NCI-H345 treated with DMSO at 0.1 percent for 48 hours (cell line): ENCODE measurements around the gene IRAK1BP1.
"Not testable (repeated sequence)": the region's sequence is repeated elsewhere in the genome, so short reads cannot be mapped to it uniquely, and the experiment has no call there.

Experiments used
- DNase-seq: peaks from one replicate; lab custom pipeline; 2025; ENCODE audit not compliant: unreplicated experiment; lab: John Stamatoyannopoulos, UW

Gene IRAK1BP1

DNA sequence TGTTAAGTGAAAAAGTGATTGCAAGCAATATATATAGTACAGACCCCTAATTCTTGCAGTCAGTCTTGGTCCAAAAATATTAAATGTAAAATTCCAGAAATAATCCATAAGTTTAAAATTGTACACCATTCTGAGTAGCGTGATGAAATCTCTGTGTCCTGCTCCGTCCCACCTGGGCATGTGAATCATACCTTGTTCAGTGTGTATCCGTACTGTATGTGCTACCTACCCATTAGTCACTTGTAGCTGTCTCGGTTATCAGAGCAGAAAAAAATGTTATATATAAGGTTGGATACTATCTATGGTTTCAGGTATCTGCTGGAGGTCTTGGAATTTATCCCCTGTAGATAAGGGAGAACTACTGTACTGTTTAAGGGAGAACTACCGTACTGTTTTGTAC lies 16.3 kb downstream of the IRAK1BP1 start:
- no peak for DNase-seq

DNA sequence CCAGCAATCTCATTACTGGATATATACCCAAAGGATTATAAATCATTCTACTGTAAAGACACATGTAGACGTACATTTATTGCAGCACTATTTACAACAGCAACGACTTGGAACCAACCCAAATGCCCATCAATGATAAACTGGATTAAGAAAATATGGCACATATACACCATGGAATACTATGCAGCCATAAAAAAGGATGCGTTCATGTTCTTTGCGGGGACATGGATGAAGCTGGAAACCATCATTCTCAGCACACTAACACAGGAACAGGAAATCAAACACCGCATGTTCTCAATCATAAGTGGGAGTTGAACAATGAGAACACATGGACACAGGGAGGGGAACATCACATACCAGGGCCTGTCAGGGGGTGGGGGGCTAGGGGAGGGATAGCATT lies 22.6 kb downstream of the IRAK1BP1 start:
- not testable (repeated sequence) for DNase-seq

DNA sequence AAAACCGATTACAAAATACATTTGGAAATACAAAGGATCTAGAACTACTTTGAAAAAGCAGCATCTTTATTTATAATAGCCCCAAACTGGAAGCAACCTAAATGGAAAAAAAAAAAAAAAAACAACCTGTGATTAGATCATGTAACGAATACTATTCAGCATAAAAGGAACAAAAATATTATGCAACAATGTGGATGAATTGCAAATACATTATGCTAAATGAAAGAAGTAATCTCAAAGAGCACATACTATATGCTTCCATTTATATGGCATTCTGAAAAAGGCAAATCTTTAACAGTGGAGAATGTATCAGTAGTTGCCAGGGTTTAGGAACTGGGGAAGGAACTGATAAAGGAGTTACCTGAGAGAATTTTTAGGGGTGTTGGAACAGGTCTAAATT lies 28.9 kb downstream of the IRAK1BP1 start:
- no peak for DNase-seq

DNA sequence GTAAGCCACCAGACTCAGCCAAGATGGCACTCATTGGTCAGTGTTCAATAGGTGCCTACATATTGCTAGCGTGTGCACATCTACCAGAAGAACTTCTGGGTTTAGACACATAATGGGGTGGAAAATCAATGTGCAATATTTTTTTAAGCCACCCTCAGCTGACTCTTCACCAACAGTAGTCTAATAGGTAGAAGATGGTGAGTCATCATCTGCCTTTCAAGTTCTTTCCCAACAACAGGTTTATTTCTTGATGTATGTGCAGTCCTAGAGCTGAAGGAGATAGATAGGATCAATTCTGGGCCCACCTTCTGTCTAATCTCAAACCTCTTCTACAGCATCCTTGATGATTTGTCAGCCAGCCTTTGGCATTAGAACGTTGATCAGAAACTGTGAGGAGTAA lies 41.3 kb downstream of the IRAK1BP1 start:
- no peak for DNase-seq

DNA sequence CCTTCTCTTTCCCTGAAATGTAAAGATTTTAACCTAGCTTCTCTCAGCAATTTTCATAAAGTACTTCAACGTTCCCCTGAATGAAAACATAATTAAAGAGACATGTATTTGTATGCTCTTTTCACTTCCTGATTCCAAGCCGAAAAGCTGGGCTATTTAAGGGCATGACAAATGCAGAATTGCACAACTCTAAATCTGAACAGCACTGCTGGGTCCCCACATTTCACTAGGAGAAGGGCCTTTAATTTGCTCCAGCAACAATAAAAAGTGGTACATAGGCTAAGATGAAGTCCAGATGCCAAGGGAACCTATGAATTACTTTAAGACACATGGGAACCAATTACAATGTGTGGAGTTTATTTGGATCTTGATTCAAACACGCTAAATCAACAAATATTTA lies 42.0 kb downstream of the IRAK1BP1 start:
- DNase-seq, result no peak

DNA sequence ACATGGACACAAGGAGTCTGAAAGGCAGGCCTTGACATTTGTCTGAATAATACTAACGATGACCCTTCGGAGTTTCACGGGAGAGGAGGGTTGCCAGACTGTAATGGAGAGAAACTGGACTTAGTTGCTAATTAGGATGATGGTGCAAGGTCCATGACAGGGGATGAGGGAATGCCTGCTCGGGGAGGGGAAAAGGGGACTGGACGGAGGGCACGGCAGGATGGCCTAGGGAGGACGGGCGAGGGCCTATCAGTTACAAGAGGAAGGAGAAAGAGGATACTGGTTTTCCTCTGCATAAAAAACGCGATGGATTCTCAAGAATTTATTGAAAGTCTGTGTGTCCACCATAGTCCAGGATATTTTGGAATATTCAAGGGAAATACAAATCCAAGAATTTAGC lies 42.7 kb downstream of the IRAK1BP1 start:
- no peak for DNase-seq

DNA sequence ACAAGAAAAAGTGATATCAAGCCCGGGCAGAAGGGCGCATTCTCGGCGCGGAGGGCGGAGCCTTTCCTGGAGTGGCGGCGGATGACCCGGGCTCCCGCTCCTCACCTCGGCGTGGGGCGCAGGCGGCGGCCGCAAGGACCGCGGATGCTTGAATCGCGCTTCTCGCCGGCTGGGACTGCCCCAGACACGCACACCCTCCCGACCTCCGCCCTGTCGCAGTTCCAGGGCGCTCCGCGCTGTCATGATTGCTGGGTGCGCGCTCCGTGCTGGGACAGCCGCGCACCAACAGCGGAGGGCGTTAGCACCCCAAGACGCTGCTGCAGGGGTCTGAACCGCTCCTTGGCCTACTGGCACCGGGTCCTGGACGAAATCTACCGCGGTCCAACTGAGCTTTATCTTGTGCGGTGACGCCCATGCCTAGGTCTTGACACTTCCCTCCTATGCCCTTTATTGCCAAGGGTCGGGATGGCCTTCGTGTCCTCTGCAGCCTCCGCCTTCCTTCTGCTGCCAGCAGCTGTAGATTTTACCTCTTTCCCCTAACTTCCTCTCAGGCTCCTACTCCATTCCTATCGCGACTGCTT lies 43.3 kb downstream of the IRAK1BP1 start:
- DNase-seq, result no peak

DNA sequence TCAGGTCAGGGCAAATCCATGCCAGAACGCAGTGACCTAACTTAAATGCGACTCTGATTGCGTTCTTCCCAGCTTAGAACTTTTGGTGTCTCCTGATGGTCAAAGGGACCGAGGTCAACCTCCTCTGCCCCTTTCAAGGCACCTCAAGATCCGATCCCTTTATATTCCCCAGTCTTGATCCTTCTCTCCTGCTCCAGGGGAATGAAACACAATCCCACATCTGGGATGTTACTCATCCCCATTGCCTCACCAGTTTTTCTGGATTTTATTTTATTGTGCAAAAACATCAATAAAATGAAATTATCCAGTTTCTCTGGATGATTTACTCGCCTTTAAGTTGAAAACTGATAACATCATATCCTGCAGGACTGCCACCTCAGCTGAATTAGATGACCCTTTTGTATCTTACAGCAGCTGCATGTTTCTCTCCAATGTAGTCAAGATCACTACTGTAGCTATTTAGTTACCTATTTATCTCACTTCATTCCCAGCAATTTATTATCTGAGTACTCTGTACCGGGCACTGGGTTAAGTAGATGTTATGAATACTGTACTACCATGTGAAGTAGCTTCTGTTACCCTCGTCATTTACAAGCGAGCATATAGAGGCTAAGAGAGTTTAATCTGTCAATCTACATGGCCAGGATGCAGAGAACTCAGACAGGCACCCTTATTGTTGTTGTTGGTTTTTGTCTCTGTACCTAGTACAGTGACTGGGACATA lies 44.0 kb downstream of the IRAK1BP1 start:
- DNase-seq, result no peak

DNA sequence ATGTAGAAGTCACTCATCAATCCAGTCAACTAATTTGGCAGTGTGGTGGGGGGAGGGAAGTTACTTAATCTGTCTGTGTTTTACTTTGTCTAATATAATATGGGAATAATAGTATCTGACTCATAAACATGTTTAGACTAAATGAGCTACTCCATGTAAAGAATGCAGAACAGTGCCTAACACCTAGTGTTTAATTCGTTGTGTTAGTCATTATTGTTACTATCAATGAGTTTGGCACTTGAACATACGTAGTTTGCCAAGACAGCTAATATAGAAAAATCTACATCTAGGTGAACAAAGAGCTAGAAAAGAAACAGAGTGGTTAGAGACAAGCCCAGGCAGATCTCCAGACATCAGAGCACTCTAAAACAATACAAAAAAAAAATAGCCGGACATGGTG lies 49.1 kb downstream of the IRAK1BP1 start:
- DNase-seq, result no peak

DNA sequence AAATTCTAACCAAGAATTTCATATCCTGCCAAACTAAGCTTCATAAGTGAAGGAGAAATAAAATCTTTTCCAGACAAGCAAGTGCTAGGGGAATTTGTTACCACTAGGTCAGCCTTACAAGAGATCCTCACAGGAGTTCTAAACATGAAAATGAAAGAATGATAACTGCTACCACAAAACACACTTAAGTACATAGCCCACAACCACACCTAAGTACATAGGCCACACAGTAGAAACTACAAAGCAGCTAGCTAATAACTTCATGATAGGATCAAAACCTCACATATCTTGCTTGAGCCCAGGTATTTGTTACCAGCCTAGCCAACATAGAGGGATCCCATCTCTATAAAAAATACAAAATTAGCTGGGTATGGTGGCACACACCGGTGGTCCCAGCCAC lies 50.4 kb downstream of the IRAK1BP1 start:
- DNase-seq, result no peak

DNA sequence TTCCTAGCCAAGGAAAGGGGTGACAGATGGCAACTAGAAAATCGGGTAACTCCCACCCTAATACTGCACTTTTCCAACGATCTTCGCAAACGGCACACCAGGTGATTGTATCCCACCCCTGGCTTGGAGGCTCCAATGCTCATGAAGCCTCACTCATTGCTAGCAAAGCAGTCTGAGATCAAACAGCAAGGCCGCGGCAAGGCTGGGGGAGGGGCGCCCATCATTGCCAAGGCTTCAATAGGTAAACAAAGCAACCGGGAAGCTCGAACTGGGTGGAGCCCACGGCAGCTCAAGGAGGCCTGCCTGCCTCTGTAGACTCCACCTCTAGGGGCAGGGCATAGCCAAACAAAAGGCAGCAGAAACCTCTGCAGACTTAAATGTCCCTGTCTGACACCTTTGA lies 53.8 kb downstream of the IRAK1BP1 start:
- not testable (repeated sequence) for DNase-seq

DNA sequence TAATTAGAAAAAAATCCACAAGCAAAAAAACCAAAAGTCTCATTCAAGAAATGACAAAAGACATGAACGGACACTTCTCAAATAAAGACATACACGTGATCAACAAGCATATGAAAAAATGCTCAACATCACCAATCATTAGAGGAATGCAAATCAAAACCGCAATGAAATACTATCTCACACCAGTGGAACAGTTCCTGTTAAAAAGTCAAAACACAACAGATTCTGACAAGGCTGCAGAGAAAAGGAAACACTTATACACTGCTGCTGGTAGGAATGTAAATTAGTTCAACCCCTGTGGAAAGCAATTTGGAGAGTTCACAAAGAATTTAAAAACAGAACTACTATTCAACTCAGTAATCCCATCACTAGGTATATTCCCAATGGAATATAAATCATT lies 58.0 kb downstream of the IRAK1BP1 start:
- DNase-seq, result no peak

DNA sequence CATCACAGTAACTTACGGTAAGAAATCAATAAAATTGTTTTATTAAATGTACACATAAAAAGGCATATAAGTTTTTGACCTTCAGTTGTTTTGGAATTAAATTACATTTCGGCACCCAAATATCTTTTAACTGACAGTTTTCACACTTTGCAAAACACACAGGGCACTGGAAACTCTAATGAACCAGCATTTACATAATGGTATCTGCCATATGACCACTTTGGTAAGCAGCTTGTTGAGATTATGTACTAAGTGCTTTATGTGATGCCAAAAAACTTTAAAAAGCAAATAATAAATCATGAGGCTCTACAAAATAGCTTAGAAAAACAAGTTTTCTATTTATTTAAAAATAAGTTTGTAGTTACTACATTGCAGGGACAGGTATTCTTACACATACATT lies 68.2 kb downstream of the IRAK1BP1 start:
- DNase-seq, result no peak

DNA sequence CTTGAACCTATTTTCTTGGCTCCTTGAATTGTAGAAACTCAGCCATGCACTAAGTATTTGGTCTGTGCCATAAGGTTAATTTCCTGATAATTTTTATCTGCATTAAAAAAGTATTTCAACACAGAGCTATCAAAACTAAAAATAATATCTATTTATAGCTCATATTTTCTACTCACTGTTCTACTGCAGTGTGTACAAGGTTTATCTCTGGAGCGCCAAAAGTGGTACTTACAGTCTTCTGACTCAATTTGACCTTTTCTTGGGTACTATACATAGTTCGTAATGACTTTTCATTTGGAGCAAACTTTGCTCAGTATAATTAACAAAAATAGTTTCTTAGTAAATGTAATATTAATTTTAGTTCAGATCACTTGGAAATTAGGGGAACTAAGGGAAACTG lies 69.2 kb downstream of the IRAK1BP1 start:
- no peak for DNase-seq

DNA sequence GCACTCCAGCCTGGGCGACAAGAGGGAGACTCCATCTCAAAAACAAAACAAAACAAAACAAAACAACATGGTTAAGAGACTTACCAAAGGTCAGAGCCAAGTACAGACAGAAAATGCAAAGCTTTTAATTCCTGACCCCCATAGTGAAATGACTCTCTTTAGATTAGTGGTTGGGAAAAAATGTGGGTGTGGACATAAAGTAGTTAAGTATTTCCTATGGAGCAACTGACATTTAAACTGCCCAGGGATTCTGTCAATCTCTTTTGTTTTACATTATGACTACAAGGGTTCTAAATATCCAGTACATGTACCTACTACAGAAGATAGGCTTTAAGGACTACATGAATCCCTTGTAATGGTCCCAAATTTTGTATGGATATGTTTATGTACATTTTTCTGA lies 75.1 kb downstream of the IRAK1BP1 start:
- DNase-seq, result no peak

DNA sequence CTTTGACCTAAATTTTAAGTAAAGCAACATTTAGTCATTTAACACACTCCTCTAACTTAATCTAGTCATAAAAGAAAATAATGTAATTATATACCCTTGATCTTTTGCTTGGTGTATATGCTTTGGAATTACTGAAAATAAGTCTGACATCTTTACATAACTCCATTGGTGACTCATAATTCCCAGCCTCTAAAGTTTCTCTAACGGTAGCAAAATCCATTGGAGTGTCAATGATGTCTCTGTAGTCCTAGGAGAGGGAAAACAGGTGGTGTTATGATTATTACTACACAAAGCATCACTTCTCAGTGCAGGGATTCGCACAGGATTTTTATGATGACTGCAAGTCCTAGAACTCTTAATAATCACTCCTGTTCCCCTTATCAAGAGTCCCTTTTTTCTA lies 80.2 kb downstream of the IRAK1BP1 start:
- DNase-seq, result no peak

DNA sequence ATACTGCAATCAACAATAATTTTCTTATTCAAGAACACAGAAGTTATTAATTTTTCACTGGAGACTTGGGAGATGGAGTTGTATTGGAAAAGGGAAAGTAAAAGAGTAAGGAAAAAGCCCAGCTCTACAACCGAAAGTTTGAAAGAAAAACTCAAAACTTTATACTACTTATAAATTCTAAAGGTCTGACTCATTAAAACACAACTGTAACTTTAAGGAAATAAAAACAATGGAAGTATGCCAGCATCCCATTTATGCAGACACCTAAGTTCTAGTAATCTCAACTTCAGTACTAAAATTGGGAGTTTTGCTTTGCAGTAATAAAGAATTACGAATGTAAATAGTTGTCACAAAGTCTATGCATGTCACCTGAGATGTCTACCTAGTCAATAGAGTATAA lies 80.6 kb downstream of the IRAK1BP1 start:
- no peak for DNase-seq

DNA sequence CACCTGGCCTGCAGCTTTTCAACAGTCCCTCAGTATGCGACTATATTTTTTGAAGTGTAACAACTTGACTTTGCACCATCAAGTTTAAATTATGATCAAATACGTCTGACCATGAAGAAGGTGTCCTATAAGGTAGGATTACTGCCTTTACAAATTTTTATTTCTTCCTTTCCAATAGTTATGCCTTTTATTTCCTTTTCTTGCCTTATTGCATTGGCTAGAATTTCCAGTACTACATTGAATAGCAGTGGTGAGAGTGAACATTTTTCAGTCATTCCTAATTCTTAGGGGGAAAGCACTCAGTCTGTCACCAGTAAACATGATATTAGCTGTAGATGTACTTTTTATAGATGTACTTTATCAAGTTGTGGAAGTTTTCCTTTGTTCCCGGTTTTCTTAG lies 81.4 kb downstream of the IRAK1BP1 start:
- DNase-seq, result no peak

DNA sequence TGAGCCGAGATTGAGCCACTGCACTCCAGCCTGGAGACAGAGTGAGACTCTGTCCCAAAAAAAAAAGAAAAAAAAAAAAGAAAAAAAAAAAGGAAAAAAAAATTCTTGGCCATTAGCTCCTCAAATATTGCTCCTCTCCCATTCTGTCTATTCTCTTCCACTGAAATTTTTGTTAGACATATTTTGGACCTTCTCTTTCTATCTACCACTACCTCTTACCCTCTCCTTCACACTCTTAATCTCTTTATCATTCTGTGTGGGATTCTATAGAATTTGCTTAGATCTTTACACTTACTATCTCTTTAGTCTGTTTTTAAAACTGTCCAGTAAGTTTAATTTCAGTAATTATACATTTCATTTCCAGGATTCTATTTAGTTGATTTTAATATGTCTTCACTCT lies 85.0 kb downstream of the IRAK1BP1 start:
- no peak for DNase-seq
